ENCODE data around the gene TMA7B.
A peak's percentile ranks its signal among the peaks of the same experiment; 100 is the strongest.

The TMA7B gene

DNA sequence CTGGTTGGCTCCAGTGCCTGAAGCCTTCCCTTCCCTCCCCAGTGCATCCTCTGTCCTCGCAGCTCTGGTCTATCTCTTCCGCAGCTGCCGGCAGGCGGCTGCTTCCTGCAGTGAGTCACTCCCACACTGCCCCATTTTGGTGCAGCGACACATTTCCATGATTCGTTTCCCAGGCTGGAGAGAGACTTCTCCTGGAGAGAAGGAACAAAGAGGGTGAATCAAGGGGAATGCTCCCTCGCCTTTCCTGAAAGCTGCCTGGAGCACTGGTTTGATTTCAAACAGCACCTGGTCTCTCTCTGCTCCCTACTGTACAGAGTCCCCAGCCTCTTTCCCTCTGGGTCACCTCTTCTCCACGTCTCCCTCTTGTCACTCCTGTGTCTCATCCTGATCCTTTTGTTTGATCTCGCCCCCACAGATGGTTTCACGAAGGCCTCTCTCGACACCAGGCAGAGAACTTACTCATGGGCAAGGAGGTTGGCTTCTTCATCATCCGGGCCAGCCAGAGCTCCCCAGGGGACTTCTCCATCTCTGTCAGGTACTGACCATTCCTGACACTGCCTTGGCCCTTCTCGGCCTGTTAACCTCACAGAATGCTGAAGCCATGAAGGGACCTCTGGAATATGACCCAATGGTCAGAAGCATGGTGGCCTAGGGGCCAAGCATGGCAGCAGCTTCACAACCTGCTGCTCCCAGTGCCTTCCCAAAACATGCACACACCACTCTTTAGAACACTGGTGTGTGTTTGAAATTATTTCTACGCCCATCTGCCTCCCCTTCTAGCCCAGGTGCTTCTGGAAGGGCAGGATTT lies at the start of gene TMA7B:
Gene TMA7B (plus strand): TSS at position 758 of the 808 bp plus-strand sequence. CDS start 3,978 bp downstream, outside the sequence.
- no peak for DNase-seq (ENCODE audit: low read depth)

DNA sequence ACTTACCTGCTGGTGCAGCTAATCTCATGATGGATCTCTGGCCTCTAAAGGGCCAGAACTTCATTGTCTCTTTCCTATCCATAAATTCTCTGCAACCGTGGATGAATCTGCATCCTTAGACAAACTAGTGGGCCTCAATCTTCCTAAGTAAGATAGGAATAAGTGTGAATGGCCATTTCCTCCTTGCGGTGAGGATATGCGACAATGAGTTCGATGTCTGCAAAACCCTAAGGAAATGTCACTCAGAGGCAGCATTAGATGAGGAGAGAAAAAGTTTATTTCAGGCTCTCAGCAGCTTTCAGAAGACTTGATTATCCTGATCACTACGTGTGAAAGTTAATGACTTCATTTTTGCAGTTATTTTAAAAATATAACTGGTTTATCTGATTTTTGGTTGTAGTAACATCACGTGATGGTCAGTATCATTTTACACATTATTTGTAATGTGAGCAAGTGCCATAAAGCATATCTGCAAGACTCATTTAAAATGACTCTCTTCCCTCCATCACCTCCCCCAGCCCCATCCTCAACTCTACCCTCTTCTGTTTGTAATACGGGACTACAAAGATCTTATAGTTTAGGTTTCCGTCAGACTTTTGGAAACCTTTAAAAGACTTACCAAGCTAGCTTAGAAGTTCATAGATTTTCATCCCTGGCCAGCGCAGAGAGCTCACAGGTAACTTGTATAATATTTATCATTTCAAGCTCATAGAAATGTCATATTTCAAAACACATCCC lies 49.2 kb upstream of the TMA7B start:
- DNase-seq (ENCODE audit: low read depth) = no peak

GRCh38 chr22:39913321-39913720 lies 46.9 kb upstream of the TMA7B start:
- no peak for DNase-seq (ENCODE audit: low read depth)

GRCh38 chr22:39913886-39914285 lies 46.3 kb upstream of the TMA7B start:
- no peak for DNase-seq (ENCODE audit: low read depth)

DNA sequence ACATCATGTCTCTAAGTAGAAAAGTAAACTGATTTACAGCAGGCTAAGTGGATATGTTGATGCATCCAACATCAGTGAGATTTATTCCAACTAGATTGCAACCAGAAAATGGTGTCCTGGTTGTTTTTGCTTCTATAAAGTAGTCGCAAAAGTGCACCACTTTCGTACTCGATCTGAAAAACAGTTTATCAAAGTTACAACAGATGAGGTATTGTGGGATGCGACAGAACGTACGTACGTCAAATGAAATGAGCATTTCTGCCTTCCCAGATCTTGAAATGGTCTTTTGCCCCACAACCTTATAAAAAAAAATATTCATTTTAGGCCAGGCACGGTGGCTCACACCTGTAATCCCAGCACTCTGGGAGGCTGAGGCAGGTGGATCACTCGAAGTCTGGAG lies 45.6 kb upstream of the TMA7B start:
- no peak for DNase-seq (ENCODE audit: low read depth)

DNA sequence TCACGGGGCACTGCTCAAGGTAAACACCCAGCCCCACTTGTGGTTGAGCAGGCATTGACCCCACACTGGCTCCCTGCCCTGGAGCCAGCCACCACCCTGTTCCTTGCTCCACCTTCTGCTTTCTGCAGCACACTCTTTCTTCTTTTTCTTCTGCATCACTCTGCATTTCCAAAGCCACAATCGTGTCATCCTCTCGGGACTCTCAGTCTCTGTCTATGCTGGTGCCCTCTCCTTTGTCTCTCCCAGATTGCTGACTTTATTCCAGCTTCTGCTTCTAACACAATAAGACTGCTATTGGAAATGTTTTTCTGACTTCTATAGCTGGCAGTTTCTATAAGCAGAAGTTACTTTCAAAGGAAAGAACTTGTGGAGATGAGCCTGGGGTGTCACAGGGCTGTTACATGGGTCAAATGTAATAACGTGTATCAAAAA lies 44.9 kb upstream of the TMA7B start:
- DNase-seq (ENCODE audit: low read depth) = no peak

DNA sequence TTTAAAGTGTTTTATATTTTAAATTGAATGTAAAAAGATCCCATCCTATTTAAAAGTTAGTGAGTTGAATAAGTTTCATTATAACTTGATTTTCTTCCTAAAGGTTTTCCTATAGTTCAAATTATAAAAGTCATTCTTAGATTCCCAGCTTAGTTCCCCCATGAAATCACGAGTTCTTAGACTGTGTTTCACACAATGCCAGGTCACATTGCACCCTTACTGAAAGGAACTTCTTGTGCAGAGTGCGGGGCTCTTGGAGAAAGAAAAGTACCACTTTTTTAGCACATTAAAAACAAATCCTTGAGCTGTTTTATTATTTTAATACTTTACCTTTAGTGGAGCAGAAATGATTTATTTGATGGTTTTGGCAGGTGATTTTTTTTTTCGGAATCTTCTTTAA lies 43.7 kb upstream of the TMA7B start:
- no peak for DNase-seq (ENCODE audit: low read depth)

GRCh38 chr22:39917197-39917643 lies 43.0 kb upstream of the TMA7B start:
- no peak for DNase-seq (ENCODE audit: low read depth)

GRCh38 chr22:39917776-39918495 lies 42.3 kb upstream of the TMA7B start:
- DNase-seq (ENCODE audit: low read depth) = no peak

GRCh38 chr22:39920134-39920743 lies 40.0 kb upstream of the TMA7B start:
- DNase-seq (ENCODE audit: low read depth) = peak; percentile 67

DNA sequence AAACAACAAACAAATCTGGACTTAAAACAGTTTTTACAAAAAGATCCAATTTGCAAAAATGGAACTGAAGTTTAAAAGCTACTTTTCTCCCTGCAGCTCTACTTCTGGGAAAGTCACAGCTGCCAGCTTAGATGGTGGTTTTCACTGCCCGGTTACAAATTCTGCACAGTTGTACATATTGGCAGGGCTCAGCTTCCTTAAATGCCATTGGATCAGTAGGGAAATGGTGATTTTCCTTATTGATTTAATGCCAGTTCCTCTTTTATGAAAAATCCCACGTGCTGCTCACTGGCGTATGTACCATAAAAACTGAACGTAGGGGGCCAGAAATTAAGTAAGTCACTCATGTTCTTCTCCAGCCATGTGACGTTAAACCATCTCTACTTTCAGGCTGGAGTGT lies 36.5 kb upstream of the TMA7B start:
- no peak for DNase-seq (ENCODE audit: low read depth)

- DNase-seq (ENCODE audit: low read depth) = no peak
Measured at GRCh38 chr22:39924286-39924685, 35.9 kb upstream of the TMA7B start.

- no peak for DNase-seq (ENCODE audit: low read depth)
Measured at GRCh38 chr22:39925273-39925672, 34.9 kb upstream of the TMA7B start.

- no peak for DNase-seq (ENCODE audit: low read depth)
Measured at GRCh38 chr22:39925909-39926679, 34.1 kb upstream of the TMA7B start.

DNA sequence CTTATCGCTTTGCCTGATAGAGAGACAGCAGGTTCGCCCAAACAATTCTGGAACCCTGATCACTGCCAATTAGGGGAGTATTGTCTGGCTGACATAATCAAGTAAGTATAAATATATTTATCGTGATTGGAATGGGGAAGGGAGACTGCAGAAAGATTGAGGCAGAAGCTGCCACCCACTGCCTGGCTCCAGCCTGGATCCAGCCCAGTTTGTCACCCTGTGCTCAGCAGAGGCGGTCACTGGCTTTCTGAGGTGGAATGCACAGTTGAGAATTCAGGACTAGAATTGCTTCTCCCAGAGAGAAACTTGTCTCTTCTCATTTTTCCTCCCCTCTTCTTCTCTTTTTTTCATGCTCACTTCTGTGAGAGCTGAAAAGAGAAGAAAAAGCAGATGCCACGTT lies 33.4 kb upstream of the TMA7B start:
- no peak for DNase-seq (ENCODE audit: low read depth)

- no peak for DNase-seq (ENCODE audit: low read depth)
Measured at GRCh38 chr22:39927544-39927943, 32.7 kb upstream of the TMA7B start.

DNA sequence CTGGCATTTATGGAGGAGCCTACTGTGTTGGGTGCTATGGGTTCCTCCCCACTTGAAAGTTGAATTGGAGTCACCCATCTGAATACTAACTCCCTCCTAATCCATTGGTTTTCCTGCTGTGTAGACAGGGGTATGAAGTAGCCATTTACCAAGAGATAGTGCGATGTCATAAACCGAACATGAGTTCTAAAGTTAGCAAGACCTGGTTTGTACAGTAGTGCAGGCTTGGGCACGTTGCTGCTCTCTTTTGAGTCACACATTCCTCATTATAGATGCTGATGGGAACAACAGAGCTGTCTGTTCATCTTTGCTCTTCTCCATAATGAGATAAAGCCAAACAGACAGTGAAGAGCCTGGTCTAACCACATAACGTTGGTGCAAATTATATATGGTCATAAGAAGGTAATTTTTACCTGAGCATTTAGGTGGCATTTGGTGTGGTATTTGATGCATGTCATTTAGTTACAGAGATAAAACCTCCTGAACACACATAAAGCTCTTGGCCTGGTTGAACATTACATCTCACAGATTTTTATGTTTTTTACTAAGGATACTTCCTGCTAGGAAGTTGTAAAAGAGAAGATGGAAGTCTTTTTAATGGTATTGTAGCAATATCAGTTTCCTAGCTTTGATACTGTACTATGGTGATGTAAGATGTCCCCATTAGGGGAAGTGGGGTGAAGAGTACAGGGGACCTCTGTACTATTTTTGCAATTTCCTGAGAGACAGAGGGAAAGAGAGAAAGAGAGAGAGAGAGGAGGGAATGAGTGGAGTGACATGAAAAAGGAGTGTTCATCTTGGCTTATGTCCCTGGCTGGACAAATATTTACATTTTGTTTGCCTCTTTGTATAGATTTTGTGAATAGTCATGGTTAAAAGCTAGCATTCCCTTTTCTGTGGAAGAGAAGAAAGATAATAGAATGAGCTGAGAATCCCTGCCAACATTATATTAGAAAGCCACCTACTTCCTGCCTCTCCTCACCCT lies 31.4 kb upstream of the TMA7B start:
- no peak for DNase-seq (ENCODE audit: low read depth)

DNA sequence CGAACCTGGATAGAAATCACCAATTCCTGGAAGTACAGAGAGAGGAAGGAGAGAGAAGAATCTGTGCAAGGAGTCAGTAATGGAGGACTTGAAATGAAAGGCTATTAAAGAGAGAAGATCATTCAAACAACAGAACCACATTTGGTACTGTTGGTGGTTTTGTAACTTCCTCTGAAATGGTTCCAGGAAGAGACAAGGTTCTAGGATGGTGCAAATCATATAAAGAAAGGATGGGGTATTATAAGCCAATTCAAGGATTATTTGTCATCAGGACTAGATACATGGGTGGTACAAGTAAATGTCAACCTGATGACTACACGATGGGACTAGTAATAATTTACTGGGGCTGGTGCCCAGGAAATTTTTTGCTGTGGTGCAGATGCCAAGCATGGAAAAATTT lies 28.9 kb upstream of the TMA7B start:
- DNase-seq (ENCODE audit: low read depth) = no peak

DNA sequence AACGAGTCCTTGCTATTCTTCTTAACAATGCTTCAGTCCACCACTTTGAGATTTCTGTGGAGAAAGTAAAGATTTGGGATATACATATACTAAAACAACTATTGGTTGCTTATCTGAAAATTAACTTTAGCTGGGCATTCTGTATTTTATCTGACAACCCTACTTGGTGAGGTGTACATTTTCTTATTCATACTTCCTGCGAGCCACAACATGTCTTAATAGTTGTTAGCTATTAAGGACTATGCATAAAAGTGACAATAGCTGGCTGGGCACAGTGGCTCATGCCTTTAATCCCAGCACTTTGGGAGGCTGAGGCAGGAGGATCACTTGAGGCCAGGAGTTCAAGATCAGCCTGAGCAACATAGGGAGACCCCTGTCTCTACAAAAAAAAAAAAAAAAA lies 28.0 kb upstream of the TMA7B start:
- DNase-seq (ENCODE audit: low read depth) = no peak

All from activated T-cell treated with anti-CD3 and anti-CD28 coated beads for 48 hours (primary cell).